H1 (cell line): ENCODE data around the gene PPOX. TPM values are rescaled to one million over a fixed set of nuclear protein-coding genes. Genes with fewer than 3 reads are reported as not detected.

ENCODE experiments used
- CTCF ChIA-PET: fragments of 300-600 bp; sonication (Branson Sonifier 250); formaldehyde crosslinking; loops from one replicate; lab custom pipeline; 2021; ENCODE audit not compliant: partially characterized antibody; lab: Charles Lee
- POLR2A ChIA-PET: fragments of 300-600 bp; sonication (Branson Sonifier 250); formaldehyde crosslinking; loops from one replicate; lab custom pipeline; 2021; ENCODE audit warnings: inconsistent platforms; ENCODE audit not compliant: partially characterized antibody; lab: Charles Lee
- DNase-seq, 2 experiments: peaks; one replicate each; pipeline versions ENCODE4 v3.0.0 to v3.0.0-alpha.2; 2010 to 2022; ENCODE audit warnings: low spot score in 2 of 2, low read depth in 1 of 2, mixed read lengths in 1 of 2
- FAIRE-seq: peaks from 2 replicates; lab custom pipeline; 2011; peaks lifted over from hg19 to GRCh38; lab: Jason Lieb, UNC
- H2AFZ ChIP-seq: 2 replicates; pipeline ENCODE4 v1.8.1; 2012; ENCODE audit warnings: low read length, inconsistent platforms
- H2AK5ac ChIP-seq: 2 replicates; pipeline ENCODE4 v1.6.1; 2013; ENCODE audit warnings: low read depth, low read length
- H2BK120ac ChIP-seq: replicated peaks from 2 replicates; pipeline ENCODE3; 2013; ENCODE audit warnings: low read depth, low read length, inconsistent platforms
- H2BK12ac ChIP-seq: 2 replicates; pipeline ENCODE4 v1.6.1; 2013; ENCODE audit warnings: low read depth, low read length
- H2BK15ac ChIP-seq: 2 replicates; pipeline ENCODE4 v1.6.1; 2013; ENCODE audit warnings: low read length
- H2BK20ac ChIP-seq: 2 replicates; pipeline ENCODE4 v1.6.1; 2013; ENCODE audit warnings: low read length
- H2BK5ac ChIP-seq: 2 replicates; pipeline ENCODE4 v1.6.1; 2013; ENCODE audit warnings: low read depth, low read length
- H3K14ac ChIP-seq: 2 replicates; pipeline ENCODE4 v1.6.1; 2013; ENCODE audit warnings: inconsistent platforms; ENCODE audit not compliant: insufficient read length
- H3K18ac ChIP-seq: 2 replicates; pipeline ENCODE4 v1.6.1; 2013; ENCODE audit warnings: low read length; ENCODE audit errors: extremely low read depth
- H3K23ac ChIP-seq: 2 replicates; pipeline ENCODE4 v1.6.1; 2013; ENCODE audit warnings: inconsistent platforms; ENCODE audit not compliant: insufficient read length
- H3K23me2 ChIP-seq: 2 replicates; pipeline ENCODE4 v1.6.1; 2013; ENCODE audit warnings: low read depth, low read length
- H3K27ac ChIP-seq: 2 replicates; pipeline ENCODE4 v1.6.1; 2011; ENCODE audit warnings: low read depth, low read length, inconsistent platforms
- H3K27me3 ChIP-seq, 4 experiments: replicated peaks in 1 of 4; 1 replicate in 1 of 4; 2 replicates in 3 of 4; pipeline versions ENCODE4 v1.6.1 to v1.8.1; 2011 to 2013; ENCODE audit warnings: low read length in 3 of 4, mild to moderate bottlenecking in 3 of 4, inconsistent platforms in 2 of 4, mixed read lengths in 2 of 4, moderate library complexity in 1 of 4; ENCODE audit not compliant: control insufficient read depth in 3 of 4, insufficient read depth in 3 of 4; ENCODE audit errors: extremely low read depth in 1 of 4
- H3K36me3 ChIP-seq, 4 experiments: 2 replicates each; pipeline versions ENCODE4 v1.6.1 to v1.8.1; 2011 to 2013; ENCODE audit warnings: mild to moderate bottlenecking in 4 of 4, low read length in 3 of 4, moderate library complexity in 2 of 4, control low read depth in 1 of 4, inconsistent platforms in 1 of 4; ENCODE audit not compliant: insufficient read depth in 4 of 4, control insufficient read depth in 2 of 4
- H3K4ac ChIP-seq: replicated peaks from 2 replicates; pipeline ENCODE3; 2013; ENCODE audit warnings: low read length, low read depth, mixed read lengths, inconsistent platforms; ENCODE audit not compliant: insufficient read length
- H3K4me1 ChIP-seq, 4 experiments: replicated peaks in 1 of 4; 1 replicate in 1 of 4; 2 replicates in 3 of 4; pipeline versions ENCODE4 v1.6.1 to v1.8.1; 2011 to 2013; ENCODE audit warnings: low read length in 3 of 4, inconsistent platforms in 2 of 4, mixed read lengths in 1 of 4; ENCODE audit not compliant: insufficient read depth in 4 of 4, control insufficient read depth in 3 of 4
- H3K4me2 ChIP-seq, 2 experiments: 2 replicates each; pipeline versions ENCODE4 v1.6.1 to v1.8.1; 2011 to 2013; ENCODE audit warnings: low read depth in 2 of 2, low read length in 2 of 2, control low read depth in 1 of 2, inconsistent platforms in 1 of 2, mild to moderate bottlenecking in 1 of 2; ENCODE audit not compliant: insufficient read depth in 1 of 2
- H3K4me3 ChIP-seq, 4 experiments: fragments of 200-600, 300-600 bp in 1 of 4; sonication (generic), shearing (Covaris generic), sonication (Bioruptor Twin) in 1 of 4; 2 replicates each; pipeline versions ENCODE4 v1.5.1 to v1.8.1; 2011 to 2016; ENCODE audit warnings: low read length in 4 of 4, low read depth in 3 of 4, control low read depth in 2 of 4, inconsistent platforms in 2 of 4, mild to moderate bottlenecking in 2 of 4, mixed read lengths in 1 of 4, moderate library complexity in 1 of 4; ENCODE audit not compliant: insufficient read depth in 2 of 4; ENCODE audit errors: extremely low read depth in 1 of 4
- H3K56ac ChIP-seq: replicated peaks from 2 replicates; pipeline ENCODE3; 2013; ENCODE audit warnings: low read depth, mild to moderate bottlenecking, mixed read lengths, low read length, inconsistent platforms; ENCODE audit not compliant: insufficient read length
- H3K79me1 ChIP-seq: 2 replicates; pipeline ENCODE4 v1.6.1; 2013; ENCODE audit warnings: low read depth, low read length, control low read depth
- H3K79me2 ChIP-seq, 2 experiments: 2 replicates each; pipeline versions ENCODE4 v1.6.1 to v1.8.1; 2012 to 2013; ENCODE audit warnings: low read length in 2 of 2, mild to moderate bottlenecking in 2 of 2, inconsistent platforms in 1 of 2; ENCODE audit not compliant: insufficient read depth in 2 of 2, control insufficient read depth in 1 of 2
- H3K9ac ChIP-seq, 4 experiments: replicated peaks in 1 of 4; 1 replicate in 1 of 4; 2 replicates in 3 of 4; pipeline versions ENCODE4 v1.6.1 to v1.8.1; 2011 to 2013; ENCODE audit warnings: low read depth in 3 of 4, low read length in 3 of 4, control low read depth in 2 of 4, mild to moderate bottlenecking in 2 of 4, moderate library complexity in 2 of 4, inconsistent platforms in 1 of 4; ENCODE audit errors: extremely low read depth in 1 of 4
- H3K9me3 ChIP-seq, 2 experiments: 2 replicates each; pipeline versions ENCODE4 v1.6.1 to v1.8.1; 2012 to 2013; ENCODE audit warnings: mild to moderate bottlenecking in 2 of 2, moderate library complexity in 2 of 2, control low read depth in 1 of 2, inconsistent platforms in 1 of 2, low read depth in 1 of 2, low read length in 1 of 2, mixed read lengths in 1 of 2; ENCODE audit not compliant: insufficient read depth in 2 of 2
- H4K20me1 ChIP-seq, 2 experiments: replicated peaks in 1 of 2; 2 replicates each; pipeline versions ENCODE3 to v1.8.1; 2011 to 2013; ENCODE audit warnings: inconsistent platforms in 2 of 2, low read length in 2 of 2, mild to moderate bottlenecking in 1 of 2; ENCODE audit not compliant: insufficient read depth in 2 of 2, control insufficient read depth in 1 of 2
- H4K5ac ChIP-seq: 2 replicates; pipeline ENCODE4 v1.6.1; 2013; ENCODE audit warnings: low read length, low read depth, mixed read lengths, inconsistent platforms; ENCODE audit not compliant: insufficient read length
- H4K8ac ChIP-seq: 2 replicates; pipeline ENCODE4 v1.8.0; 2013; ENCODE audit warnings: mild to moderate bottlenecking, moderate library complexity, low read length, inconsistent platforms; ENCODE audit not compliant: insufficient read depth; ENCODE audit errors: extremely low read depth
- H4K91ac ChIP-seq: replicated peaks from 2 replicates; pipeline ENCODE3; 2013; ENCODE audit warnings: low read length, mixed read lengths, inconsistent platforms; ENCODE audit not compliant: insufficient read length
- CBX8 ChIP-seq: fragments of 300-800, 300-1000 bp; sonication (generic); IDR thresholded peaks from 2 replicates; pipeline ENCODE4 v1.7.1; 2016; ENCODE audit warnings: low read depth, low read length, borderline replicate concordance
- CREB1 ChIP-seq: IDR thresholded peaks from 2 replicates; pipeline ENCODE4 v1.6.1; 2012; ENCODE audit warnings: inconsistent platforms
- CTCF ChIP-seq, 3 experiments: IDR thresholded peaks; 1 replicate in 2 of 3; 2 replicates in 1 of 3; pipeline versions ENCODE4 v1.5.1 to v1.6.1; 2011; ENCODE audit warnings: low read length in 3 of 3, mild to moderate bottlenecking in 3 of 3, inconsistent platforms in 2 of 3, low read depth in 1 of 3, moderate library complexity in 1 of 3; ENCODE audit not compliant: insufficient read depth in 1 of 3; ENCODE audit errors: control extremely low read depth in 1 of 3
- JUN ChIP-seq: IDR thresholded peaks from 2 replicates; pipeline ENCODE4 v1.6.1; 2011; ENCODE audit warnings: low read depth, mild to moderate bottlenecking, improper control_type of control experiment, low read length
- RAD21 ChIP-seq, 2 experiments: IDR thresholded peaks in 1 of 2; conservative IDR thresholded peaks in 1 of 2; 2 replicates each; pipeline ENCODE4 v1.6.1; 2011; ENCODE audit warnings: low read depth in 2 of 2, low read length in 2 of 2, improper control_type of control experiment in 1 of 2, inconsistent platforms in 1 of 2, mild to moderate bottlenecking in 1 of 2, moderate library complexity in 1 of 2
- RBBP5 ChIP-seq: IDR thresholded peaks from 2 replicates; pipeline ENCODE4 v1.7.1; 2012; ENCODE audit warnings: low read depth, mild to moderate bottlenecking, inconsistent platforms, low read length, moderate library complexity, borderline replicate concordance
- SIX5 ChIP-seq: IDR thresholded peaks from 2 replicates; pipeline ENCODE4 v1.6.1; 2011; ENCODE audit warnings: mild to moderate bottlenecking, low read depth, low read length
- SP1 ChIP-seq: IDR thresholded peaks from 2 replicates; pipeline ENCODE4 v1.6.1; 2011; ENCODE audit warnings: low read depth, low read length
- YY1 ChIP-seq: IDR thresholded peaks from 2 replicates; pipeline ENCODE4 v1.6.1; 2011; ENCODE audit warnings: low read depth, mild to moderate bottlenecking, low read length
- WGBS, 2 experiments: shearing (Covaris generic) in 1 of 2; methylation state at CpG; one replicate each; pipeline versions ENCODE4 v1.1.6 to v1.1.7; 2013 to 2015; ENCODE audit warnings: low lambda C conversion rate in 2 of 2, mixed read lengths in 2 of 2, inconsistent platforms in 1 of 2, low coverage in 1 of 2, missing lambda C conversion rate in 1 of 2; ENCODE audit not compliant: insufficient replicate concordance in 2 of 2, insufficient coverage in 1 of 2, insufficient read length in 1 of 2; ENCODE audit errors: extremely low coverage in 1 of 2, missing lambda C conversion rate in 1 of 2; 5-methylcytosine and 5-hydroxymethylcytosine counted together
- polyA plus RNA-seq, 7 experiments: library from polyadenylated mRNA; depleted of rRNA in 3 of 7; stranded (reverse) in 5 of 7; unstranded in 2 of 7; fragments of >200 nt in 5 of 7; fragments of 200-250 nt in 2 of 7; gene quantifications; 1 replicate in 5 of 7; 2 replicates in 1 of 7; 4 replicates in 1 of 7; pipeline versions ENCODE4 v1.2.1 to v1.2.3, GENCODE V29; 2011 to 2013; ENCODE audit warnings: missing spikeins in 2 of 7, mixed read lengths in 2 of 7
- total RNA-seq: library from RNA; stranded (reverse); fragmentation: NEBNext Ultra II Directional; extraction: Animal tissue kit (Norgen Biotek cat#: 25700); gene quantifications from 2 replicates; pipeline ENCODE4 v1.2.1, GENCODE V29; 2021

Gene PPOX
- total and polyA plus RNA-seq, 2 of the 8 experiments (the other 6 are each of a cell fraction or from before 2014, with no cell fraction given): 39.4 to 40.4 TPM

DNA sequence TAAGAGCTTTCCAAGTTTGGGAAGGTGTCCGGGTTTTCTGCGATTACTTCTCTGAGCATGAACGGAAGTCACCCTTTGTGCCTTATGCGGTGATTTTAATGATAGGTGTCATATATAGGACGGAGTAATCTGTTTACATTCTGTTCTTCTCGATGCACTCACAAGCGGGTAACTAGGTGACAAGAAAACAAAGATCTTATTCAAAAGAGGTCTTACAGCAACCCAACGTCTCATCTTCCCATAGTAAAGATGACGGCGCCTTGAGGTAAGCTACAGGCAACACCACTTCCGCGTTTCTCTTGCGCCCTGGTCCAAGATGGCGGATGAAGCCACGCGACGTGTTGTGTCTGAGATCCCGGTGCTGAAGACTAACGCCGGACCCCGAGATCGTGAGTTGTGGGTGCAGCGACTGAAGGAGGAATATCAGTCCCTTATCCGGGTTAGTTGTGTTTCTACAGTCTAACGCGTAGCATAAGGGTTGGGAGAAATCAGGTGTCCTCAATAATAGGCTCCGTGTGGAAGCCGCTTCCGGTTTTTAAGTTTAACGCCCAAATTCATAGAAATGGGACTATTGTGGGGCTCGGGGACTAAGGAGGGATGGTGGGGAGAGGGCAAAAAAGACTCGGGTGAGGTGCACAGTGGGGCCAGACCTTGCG, 12.4 kb upstream of the PPOX start, which contains the start of gene UFC1:
UFC1 (plus strand) TSS at position 297 of the 656 bp plus-strand sequence; CDS start at position 317, 20 bp downstream.
- Histone ChIP-seq H3K56ac (peak within 1 kb of the TSS; percentile 96), H4K8ac (peak within 1 kb of the TSS; percentile 99; the same call in 1 of the 2 replicates), H2AK5ac (peak within 1 kb of the TSS; percentile 75; the same call in 1 of the 2 replicates), H2AFZ (peak within 1 kb of the TSS; percentile 98), H3K4me2 (peak within 1 kb of the TSS; percentile 82 to 93), H2BK15ac (peak within 1 kb of the TSS; percentile 88; the same call in 1 of the 2 replicates), H4K5ac (peak within 1 kb of the TSS; percentile 100), H3K23ac (no peak within 1 kb of the TSS), H3K18ac (peak within 1 kb of the TSS; percentile 100), H3K14ac (peak within 1 kb of the TSS; percentile 50), H3K79me2 (no peaks in the 10 kb centered on the region), H2BK120ac (peak within 1 kb of the TSS; percentile 94), H3K23me2 (peaks cover 6% of the 10 kb centered on the region; the same call in 1 of the 2 replicates), H3K4ac (peak within 1 kb of the TSS; percentile 81), H4K91ac (peak within 1 kb of the TSS; percentile 97), H3K4me3 (peak within 1 kb of the TSS; percentile 91 to 99 (median 96)), H2BK5ac (peak within 1 kb of the TSS; percentile 99), H3K27me3 (no peaks in the 10 kb centered on the region), H3K9ac (peak within 1 kb of the TSS; percentile 93 to 100 (median 99)), H3K79me1 (no peaks in the 10 kb centered on the region), H3K36me3 (peaks cover 2 to 10% (median 6%) of the 10 kb centered on the region in 4 experiments; a peak in 5 of 8 replicates), H3K9me3 (no peaks in the 10 kb centered on the region), H2BK12ac (peak within 1 kb of the TSS; percentile 98), H3K4me1 (peaks cover 0 to 7% (median under 1%) of the 10 kb centered on the region in 4 experiments; a peak in 3 of 7 replicates), H4K20me1 (no peaks in the 10 kb centered on the region), H3K27ac (peak within 1 kb of the TSS; percentile 98), H2BK20ac (peak within 1 kb of the TSS; percentile 98; the same call in 1 of the 2 replicates)
- FAIRE-seq (no peak), DNase-seq (peak in 1 of 2 experiments; percentile 80)
- WGBS, 2 experiments: 2% methylated on average over 33 of the region's 33 CpGs; no CpG with 5 or more reads in 1 of the 2 experiments
- ChIA-PET CTCF (interaction anchor here (1.0 to 6.8 kb wide), 5 partner anchors 10 to 57 kb away, joined by 3 to 32 read pairs (median 10); partner anchors contain the start of genes DEDD and PPOX), POLR2A (interaction anchor here (0.7 to 13.6 kb wide), 12 partner anchors 9 to 200 kb away, joined by 3 to 130 read pairs (median 4); partner anchors contain the start of genes ADAMTS4, B4GALT3, DEDD and ITLN2)
- TF ChIP-seq CTCF (IDR thresholded peaks at IDR 0.05; ENCODE audit: control extremely low read depth in 1 of 3, insufficient read depth in 1 of 3, low read depth in 1 of 3, low read length in 3 of 3): no peak
- TF ChIP-seq RBBP5: peak; percentile 84
- TF ChIP-seq RAD21 (IDR thresholded peaks at IDR 0.05 in 1 of 2, conservative IDR thresholded peaks at IDR 0.05 in 1 of 2; ENCODE audit: low read depth in 2 of 2, low read length in 2 of 2): no peak
- TF ChIP-seq CBX8: no peak
- TF ChIP-seq SP1: no peak
- TF ChIP-seq YY1: peak; percentile 99
- TF ChIP-seq SIX5: no peak; the same call in 1 of the 2 replicates
- TF ChIP-seq CREB1: peak; percentile 69
- no peak for TF ChIP-seq JUN
